ENCODE measurements around the gene VPS11. TPM values are rescaled to one million over a fixed set of nuclear protein-coding genes. Genes with fewer than 3 reads are reported as not detected.

VPS11 gene
- total RNA-seq, 4 donors from 2014 or later = 25.8 to 54.9 (median 37.1) TPM

DNA sequence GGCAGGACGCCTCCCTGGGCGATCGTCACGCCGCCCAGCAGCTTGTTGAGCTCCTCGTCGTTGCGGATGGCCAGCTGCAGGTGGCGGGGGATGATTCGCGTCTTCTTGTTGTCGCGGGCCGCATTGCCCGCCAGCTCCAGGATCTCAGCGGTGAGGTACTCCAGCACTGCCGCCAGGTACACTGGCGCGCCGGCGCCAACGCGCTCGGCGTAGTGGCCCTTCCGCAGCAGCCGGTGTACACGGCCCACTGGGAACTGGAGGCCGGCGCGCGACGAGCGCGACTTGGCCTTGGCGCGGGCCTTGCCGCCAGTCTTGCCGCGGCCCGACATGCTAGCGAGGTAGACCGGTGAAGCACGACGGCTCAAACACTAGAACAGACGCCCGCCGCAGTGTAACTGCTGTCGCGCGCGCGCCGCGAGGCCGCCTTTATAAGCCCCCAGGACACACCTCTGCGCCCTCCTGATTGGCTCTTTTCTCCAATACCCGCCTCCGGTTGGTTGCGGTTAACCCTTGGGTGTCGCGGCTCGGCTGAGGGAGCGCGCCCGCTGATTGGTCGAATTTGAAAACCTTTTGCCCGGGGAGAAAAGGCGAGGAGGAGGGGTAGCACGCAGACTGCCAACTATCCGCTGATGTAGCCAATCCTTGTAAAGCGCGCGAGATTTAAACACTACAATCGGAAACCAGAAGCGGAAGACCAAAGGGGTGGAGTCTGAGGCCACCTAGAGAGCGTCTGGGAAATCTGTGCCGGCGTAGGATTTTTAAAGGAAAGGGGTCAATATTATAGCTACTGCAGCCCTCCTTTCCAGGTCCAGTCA lies 27.7 kb downstream of the VPS11 start:
- peaks cover 0 to 35% (median 21%) of the 10 kb centered on the region in 4 donors for H3K4me1 ChIP-seq
- TF ChIP-seq POLR2A (IDR thresholded peaks at IDR 0.05) = peak; percentile 97 to 98
- TF ChIP-seq EP300 (IDR thresholded peaks at IDR 0.05) = peak; percentile 77 to 100
- peak in 2 of 5 experiments; percentile 80 to 87 for TF ChIP-seq CTCF (IDR thresholded peaks at IDR 0.05)
- H3K27me3 ChIP-seq = no peaks in the 10 kb centered on the region
- peak overlapping the region; percentile 59 to 97 (median 92) for H3K4me3 ChIP-seq
- WGBS, 2 donors = 0 to 1% methylated on average over 34 to 73 of the region's 79 CpGs
- peaks cover 0 to 38% (median 10%) of the 10 kb centered on the region in 3 donors for H3K36me3 ChIP-seq
- peak overlapping the region; percentile 83 to 96 (median 94) for H3K27ac ChIP-seq
- no peaks in the 10 kb centered on the region for H3K9me3 ChIP-seq
- peak; percentile 98 to 99 for DNase-seq (ENCODE audit: low spot score in 2 of 2)

- Histone ChIP-seq H3K9me3 (no peaks in the 10 kb centered on the region), H3K36me3 (peaks cover 0 to 24% (median 10%) of the 10 kb centered on the region in 3 donors), H3K4me1 (peaks cover 0 to 42% (median 24%) of the 10 kb centered on the region in 4 donors), H3K4me3 (no peak overlapping the region), H3K27ac (no peak overlapping the region), H3K27me3 (no peaks in the 10 kb centered on the region)
- TF ChIP-seq POLR2A (IDR thresholded peaks at IDR 0.05) (no peak), CTCF (IDR thresholded peaks at IDR 0.05) (no peak), EP300 (IDR thresholded peaks at IDR 0.05) (no peak)
- DNase-seq (ENCODE audit: low spot score in 2 of 2) = no peak
- WGBS, 2 donors = 77 to 79% methylated on average over 6 of the region's 6 CpGs
Measured at GRCh38 chr11:119099711-119100110, 32.1 kb downstream of the VPS11 start.

GRCh38 chr11:119100246-119100970 lies 32.8 kb downstream of the VPS11 start:
- Histone ChIP-seq H3K27me3 (no peaks in the 10 kb centered on the region), H3K4me3 (peak overlapping the region; percentile 74 to 88 (median 77)), H3K27ac (peak overlapping the region in 1 of 4 donors; percentile 93), H3K4me1 (peaks cover 0 to 42% (median 24%) of the 10 kb centered on the region in 4 donors), H3K9me3 (no peaks in the 10 kb centered on the region), H3K36me3 (peaks cover 0 to 24% (median 10%) of the 10 kb centered on the region in 3 donors)
- 44 to 48% methylated on average over 11 of the region's 11 CpGs for WGBS, 2 donors
- DNase-seq (ENCODE audit: low spot score in 2 of 2) = no peak
- no peak for TF ChIP-seq POLR2A (IDR thresholded peaks at IDR 0.05)
- TF ChIP-seq CTCF (IDR thresholded peaks at IDR 0.05) = peak in 1 of 5 experiments; percentile 13
- no peak for TF ChIP-seq EP300 (IDR thresholded peaks at IDR 0.05)

GRCh38 chr11:119100994-119101758 lies 33.6 kb downstream of the VPS11 start:
- H3K9me3 ChIP-seq = no peaks in the 10 kb centered on the region
- WGBS, 2 donors = 0 to 2% methylated on average over 19 to 28 of the region's 29 CpGs

More at GRCh38 chr11:119100994-119101758, 33.6 kb downstream of the VPS11 start:
- Histone ChIP-seq H3K4me3 (peak overlapping the region; percentile 74 to 88 (median 77)), H3K27ac (peak overlapping the region; percentile 85 to 96 (median 90)), H3K27me3 (no peaks in the 10 kb centered on the region), H3K36me3 (peaks cover 0 to 21% (median 10%) of the 10 kb centered on the region in 3 donors), H3K4me1 (peaks cover 0 to 38% (median 21%) of the 10 kb centered on the region in 4 donors)
- TF ChIP-seq EP300 (IDR thresholded peaks at IDR 0.05) (no peak), CTCF (IDR thresholded peaks at IDR 0.05) (no peak), POLR2A (IDR thresholded peaks at IDR 0.05) (no peak)
- no peak for DNase-seq (ENCODE audit: low spot score in 2 of 2)
